Measurements from ENCODE around the gene FBXL17. TPM values are rescaled to one million over a fixed set of nuclear protein-coding genes. Genes with fewer than 3 reads are reported as not detected.

Gene FBXL17
- total RNA-seq, 2 experiments from 2014 or later: 3.1 to 6.6 TPM

DNA sequence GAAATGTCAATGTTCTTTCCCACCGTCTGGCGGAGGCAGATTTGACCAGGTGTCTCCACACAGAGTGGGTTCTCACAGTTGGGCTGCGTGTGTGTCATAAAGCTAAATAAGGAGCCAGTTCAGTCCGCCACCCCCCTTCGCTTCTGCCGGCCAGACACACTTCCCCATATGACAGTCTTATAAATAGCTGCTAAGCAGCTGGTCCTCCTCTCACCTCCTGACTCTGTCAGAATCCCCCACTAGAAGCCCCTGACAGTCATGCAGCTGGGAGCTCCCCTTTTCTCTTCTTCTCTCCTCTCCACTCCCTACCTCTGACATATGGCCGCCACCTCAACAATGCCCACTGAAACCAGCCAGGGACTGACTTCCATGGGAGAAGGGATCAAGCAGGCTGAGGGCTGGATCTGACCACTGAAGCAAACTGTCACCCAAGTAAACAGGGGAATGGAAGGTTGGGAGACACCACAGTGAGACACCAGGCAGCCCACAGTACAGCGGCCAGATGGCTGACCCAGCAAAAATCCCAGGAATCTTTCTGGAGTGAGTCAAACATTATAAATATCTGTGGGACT, 569.2 kb downstream of the FBXL17 start:
- Mint-ChIP-seq H3K27ac (no peak overlapping the region), H3K27me3 (no peaks in the 10 kb centered on the region), H3K36me3 (ENCODE audit: low read depth) (no peaks in the 10 kb centered on the region), H3K4me3 (no peak overlapping the region), H3K9me3 (ENCODE audit: low read depth) (no peaks in the 10 kb centered on the region), H3K4me1 (no peaks in the 10 kb centered on the region)
- ChIA-PET CTCF (no interaction called here), POLR2A (no interaction called here)
- intact Hi-C loops (cut with DNase I, micrococcal nuclease): no loop called here
- no peak for ATAC-seq
- DNase-seq: no peak

DNA sequence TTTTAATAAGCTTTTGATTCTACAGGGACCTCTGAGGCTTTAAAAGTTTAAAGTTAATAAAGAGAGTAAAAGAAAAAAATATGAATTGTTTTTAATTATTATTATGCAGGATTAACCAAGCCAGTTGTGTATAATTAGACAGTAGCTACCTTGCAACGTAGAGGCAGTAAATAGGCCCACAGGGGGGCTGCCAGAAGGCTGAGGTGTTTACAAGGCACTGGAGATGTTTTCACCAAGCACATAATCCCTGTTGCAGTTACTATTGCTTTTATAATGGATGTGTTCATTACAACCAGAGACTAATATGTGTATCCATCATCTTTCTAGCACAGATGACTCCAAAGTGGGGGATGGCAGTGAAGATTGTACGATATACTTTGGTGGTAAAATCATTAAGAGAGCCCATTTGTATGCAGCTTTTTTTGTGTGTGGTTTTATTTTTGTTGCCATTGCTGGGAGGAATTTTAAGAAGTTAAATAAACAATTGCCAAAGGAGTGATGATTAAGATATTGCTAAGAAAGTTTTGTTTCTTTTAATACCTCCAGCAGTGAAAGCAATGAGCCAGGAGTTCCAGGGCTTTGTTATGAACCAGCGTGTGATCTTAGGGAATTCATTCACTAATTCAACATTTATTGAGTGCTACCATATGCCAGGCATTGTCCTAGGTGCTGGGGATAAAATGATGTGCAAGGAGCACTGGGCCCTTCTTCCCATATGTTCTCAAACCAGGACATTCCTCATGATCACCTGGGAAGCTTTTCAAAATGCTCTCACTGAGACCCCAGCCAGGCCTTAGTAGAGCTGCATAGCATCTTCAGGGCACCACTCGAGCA, 572.5 kb downstream of the FBXL17 start:
- H3K27ac Mint-ChIP-seq: no peak overlapping the region
- intact Hi-C loops (cut with DNase I, micrococcal nuclease): no loop called here
- DNase-seq: no peak
- no peak overlapping the region for H3K4me3 Mint-ChIP-seq
- ATAC-seq: no peak
- ChIA-PET CTCF (no interaction called here), POLR2A (no interaction called here)
- H3K27me3 Mint-ChIP-seq: no peaks in the 10 kb centered on the region
- no peaks in the 10 kb centered on the region for H3K9me3 Mint-ChIP-seq (ENCODE audit: low read depth)
- H3K4me1 Mint-ChIP-seq: no peaks in the 10 kb centered on the region
- no peaks in the 10 kb centered on the region for H3K36me3 Mint-ChIP-seq (ENCODE audit: low read depth)
